Activated T-cell treated with anti-CD3 and anti-CD28 coated beads, Interleukin-2, amount 50 U/mL, for 1 hour (primary cell): Measurements from ENCODE around the gene SPAG6.
"Not testable (repeated sequence)": the region's sequence is repeated elsewhere in the genome, so short reads cannot be mapped to it uniquely, and the experiment has no call there.

ENCODE experiments used
- DNase-seq: peaks from one replicate; pipeline ENCODE4 v3.0.0-alpha.2; 2020

SPAG6 gene

GRCh38 chr10:22343731-22344130 is 1.6 kb upstream of the SPAG6 start:
- no peak for DNase-seq

DNA sequence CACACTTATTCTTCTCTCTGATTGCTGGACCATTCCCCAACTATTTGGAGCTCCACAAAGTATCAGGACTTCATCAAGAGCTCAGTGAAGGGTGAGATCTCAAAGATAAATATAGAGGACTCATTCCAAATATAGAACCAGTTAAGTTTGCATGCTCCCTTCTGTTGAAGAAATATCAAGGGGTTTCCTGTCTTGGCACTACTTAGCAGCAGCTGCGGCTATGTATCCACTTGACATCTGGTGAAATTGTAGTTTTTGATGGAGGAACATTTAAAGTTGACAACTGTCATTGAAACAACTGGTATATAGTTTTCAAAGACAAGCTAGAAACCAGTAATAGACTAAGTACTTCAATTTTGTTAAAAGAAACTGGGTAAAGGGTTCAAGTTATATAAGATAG is 1.0 kb upstream of the SPAG6 start:
- DNase-seq: no peak

DNA sequence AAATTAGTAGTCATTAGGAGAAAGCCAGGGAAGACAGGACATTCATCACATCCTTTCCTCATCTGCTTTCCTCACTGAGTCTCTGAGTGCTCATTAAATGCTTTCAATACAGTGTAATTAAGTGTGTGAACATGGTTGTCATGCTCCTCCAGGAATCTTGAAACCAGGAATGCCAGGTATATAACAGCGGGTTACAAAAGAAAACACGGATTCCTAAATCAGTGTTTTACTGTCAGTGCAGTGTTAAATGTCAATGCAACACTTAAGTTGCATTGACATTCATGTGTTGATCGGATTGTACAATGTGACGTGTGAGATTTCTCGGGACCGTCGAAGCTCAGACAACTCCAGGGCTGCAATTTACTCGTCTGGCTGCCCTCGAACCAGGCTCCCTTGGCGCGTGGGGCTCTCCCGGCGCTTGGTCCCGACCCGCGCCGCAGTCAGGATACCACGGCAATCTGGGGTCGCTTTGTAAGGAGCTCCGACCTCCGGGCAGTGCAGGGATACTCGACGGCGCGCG is 455 bp upstream of the SPAG6 start:
- no peak for DNase-seq

- DNase-seq: no peak
These were observed 883 bp downstream of the SPAG6 start for GRCh38 chr10:22346096-22346661.

DNA sequence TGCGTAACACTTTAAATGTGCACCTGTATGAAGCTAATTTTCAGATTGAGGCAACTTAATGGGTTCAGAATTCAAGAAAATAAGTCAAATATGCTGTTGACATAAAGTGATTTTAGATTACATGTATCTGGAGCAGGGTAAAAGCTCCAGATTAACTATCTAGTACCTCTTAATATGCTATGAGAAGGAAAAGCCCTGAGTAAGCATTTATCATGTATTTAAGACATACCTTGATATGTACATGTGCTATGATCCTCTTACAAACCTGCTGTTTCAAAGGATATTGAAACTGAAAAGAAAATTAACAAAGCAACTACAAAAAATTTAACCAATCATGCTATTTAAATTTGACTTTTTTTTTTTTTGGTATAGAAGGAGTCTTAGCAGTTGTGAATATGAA is 4.5 kb downstream of the SPAG6 start:
- no peak for DNase-seq

GRCh38 chr10:22351131-22351703 is 5.9 kb downstream of the SPAG6 start:
- DNase-seq: no peak

GRCh38 chr10:22356324-22356873 is 11.1 kb downstream of the SPAG6 start:
- no peak for DNase-seq

GRCh38 chr10:22357770-22358169 is 12.5 kb downstream of the SPAG6 start:
- not testable (repeated sequence) for DNase-seq

DNA sequence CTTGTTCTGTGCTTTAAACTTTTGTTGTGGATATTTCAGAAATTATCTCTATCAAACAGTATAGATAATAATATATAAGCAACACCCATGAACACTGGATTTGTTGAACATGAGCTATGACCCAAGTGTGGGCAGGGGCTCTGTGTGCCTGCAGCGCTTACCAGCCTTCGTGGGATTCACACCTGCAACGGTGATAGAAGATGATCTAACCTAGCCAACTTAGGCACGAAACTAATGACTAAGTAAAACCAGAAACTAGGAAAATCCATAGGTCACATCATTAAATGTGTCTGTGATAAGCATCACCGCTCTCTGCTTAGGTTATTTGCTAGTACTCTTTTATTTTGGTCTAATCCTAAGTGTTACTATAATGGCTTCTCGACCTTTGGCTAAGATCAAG is 18.0 kb downstream of the SPAG6 start:
- DNase-seq: no peak

GRCh38 chr10:22364407-22365140 is 19.3 kb downstream of the SPAG6 start:
- DNase-seq: no peak

DNA sequence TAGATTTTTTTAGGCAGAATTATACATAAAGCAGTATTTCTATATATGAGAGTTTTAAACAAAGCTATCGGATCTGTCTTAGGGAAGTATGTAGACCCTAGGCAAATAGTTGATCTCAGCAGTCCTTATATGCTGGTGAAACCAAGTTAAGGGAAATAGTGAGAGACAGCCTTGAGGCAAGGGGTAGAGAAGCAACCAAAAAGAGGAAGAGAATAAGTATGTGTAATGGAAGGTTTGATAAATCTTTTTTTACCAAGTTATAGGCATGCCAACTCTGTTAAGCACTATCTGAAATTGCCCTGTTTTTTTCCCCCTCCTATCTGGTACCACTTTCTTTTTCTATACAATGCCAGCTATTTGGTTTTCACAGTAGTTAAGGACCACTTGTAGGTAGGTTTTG is 19.9 kb downstream of the SPAG6 start:
- DNase-seq: no peak

DNA sequence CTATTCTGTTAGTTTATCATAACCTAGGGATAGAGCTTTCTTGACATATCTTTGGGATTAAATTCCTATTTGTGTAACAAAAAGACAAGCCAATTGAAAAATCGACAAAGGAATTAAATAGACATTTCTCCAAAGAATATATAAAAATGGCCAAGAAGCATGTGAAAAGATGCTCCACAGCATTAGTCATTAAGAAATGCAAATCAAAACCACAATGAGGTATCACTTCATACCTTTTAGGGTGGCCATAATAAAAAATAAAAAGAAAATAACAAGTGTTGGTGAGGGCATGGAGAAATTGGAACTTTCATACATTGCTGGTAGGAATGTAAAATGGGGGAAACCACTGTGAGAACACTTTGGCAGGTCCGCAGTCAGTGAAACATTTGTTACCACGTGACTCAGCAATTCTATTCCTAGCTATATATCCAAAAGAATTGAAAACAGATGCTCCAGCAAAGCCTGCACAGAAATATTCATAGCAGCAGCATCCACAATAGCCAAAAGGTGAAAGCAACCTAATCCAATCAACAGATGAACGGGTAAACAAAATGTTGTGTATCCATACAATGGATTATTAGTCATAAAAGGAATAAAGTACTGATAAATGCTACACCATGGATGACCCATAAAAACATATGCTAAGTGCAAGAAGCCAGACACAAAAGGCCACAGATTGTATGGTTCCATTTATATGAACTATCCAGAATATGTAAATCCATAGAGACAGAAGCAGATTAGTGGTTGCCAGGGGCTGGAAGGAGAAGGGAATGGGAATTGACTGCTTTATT is 20.5 kb downstream of the SPAG6 start:
- no peak for DNase-seq

DNA sequence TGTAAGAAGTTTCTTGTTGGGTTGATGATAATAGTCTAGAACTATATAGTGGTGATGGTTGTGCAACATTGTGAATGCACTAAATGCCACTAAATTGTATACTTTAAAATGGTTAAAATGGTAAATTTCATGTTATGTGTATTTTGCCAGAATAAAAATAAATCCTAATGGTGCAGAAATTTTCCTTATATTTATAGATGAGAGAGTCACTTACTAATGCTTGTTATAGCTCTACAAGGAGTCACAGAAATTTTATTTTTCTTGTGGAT is 21.1 kb downstream of the SPAG6 start:
- DNase-seq: no peak

DNA sequence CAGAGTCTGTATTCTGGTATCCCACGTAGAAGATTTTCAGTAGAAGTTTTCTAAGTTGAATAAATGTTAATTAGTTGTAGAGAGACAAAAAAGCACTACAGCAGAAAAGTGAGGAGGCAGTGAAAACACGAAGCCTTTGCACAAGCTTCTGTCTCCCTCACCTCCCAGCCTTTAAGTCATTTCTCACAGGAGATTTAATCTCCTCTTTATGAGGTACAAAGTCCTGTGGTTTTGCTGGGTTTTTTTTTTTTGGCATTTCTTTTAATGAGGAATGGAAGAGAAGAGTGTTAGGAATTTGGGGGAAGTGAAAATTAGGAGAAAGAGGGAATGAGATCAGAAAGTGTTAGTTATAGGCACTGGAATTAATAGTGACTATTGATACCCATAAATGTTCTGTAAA is 21.5 kb downstream of the SPAG6 start:
- DNase-seq: no peak

- no peak for DNase-seq
These were observed 22.2 kb downstream of the SPAG6 start for GRCh38 chr10:22367471-22367870.

DNA sequence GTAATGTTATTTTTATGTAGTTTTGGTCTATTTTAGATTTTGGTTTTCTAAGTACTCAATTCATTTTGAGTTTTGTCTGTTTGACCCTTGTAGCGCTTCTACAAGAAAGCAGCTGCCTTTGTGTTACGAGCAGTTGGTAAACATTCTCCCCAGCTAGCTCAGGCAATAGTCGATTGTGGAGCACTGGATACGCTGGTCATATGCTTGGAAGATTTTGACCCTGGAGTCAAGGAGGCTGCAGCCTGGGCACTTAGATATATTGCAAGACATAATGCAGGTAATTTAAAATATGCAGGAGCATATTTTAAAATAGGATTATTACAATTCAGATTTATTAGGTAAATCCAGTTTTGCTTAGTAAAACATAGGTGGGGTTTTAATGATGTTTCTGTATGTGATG is 23.1 kb downstream of the SPAG6 start:
- DNase-seq: no peak

DNA sequence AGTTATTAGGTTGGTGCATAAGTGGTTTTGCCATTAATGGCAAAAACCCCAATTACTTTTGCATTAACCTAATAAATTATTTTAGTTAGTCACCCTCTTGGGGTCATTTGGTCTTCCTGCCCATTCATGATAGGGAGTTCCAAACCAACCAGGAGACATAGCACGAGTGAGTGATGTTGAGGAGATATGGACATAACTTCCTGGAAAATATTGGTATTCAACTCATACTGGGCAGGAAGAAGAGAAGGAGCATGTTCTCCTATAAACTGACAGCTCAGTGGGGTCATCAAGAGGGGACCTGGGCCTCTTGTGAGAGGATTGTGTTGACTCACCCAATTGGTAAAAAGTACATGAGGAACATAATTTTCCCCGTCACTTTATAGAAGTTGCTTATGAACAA is 23.7 kb downstream of the SPAG6 start:
- DNase-seq: no peak

DNA sequence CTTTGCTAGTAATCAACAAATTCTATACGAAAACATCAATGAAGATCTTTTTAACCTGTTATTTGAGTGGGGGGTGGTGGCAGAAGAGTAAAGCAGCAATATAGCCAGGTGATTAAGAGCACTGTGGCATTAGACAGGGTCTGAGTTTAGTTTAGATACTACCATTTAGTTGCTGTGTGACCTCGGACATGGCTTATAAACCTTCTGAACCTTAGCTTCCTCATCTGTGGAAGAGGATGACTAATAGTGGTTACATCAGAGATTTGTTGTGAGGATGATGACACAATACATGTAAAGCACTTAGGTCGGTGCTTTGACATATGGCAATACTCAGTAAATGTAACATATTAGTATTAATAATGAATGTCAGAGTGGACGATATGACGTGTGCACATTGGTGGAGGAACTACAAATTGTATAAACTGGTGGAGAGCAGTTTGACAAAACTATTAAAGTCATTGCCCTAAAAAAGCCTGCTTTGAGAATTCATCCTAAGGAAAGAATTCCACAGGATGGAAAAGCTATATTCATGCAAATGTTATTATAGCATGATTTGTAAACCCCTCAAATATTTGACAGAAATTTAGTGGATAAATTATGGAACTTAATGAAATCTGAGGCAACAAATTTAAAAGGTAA is 24.3 kb downstream of the SPAG6 start:
- DNase-seq: no peak

DNA sequence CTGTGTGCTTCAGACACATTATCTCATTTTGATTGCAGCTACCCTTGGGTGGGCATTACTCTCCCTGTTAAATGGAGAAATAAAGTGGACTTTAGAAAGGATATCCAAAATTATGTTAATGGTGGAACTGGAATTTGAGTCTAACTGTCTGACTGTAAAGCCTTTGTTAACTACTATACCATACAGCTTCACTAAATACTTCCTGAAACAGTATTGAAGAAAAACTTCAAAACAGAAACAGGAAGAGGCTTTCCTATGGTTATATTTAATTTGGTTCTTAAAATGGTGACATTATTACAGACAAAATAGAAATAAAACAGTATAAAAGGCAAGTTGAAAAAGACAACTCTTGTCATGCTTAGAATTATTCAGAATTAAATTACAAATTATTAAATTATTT is 25.0 kb downstream of the SPAG6 start:
- DNase-seq: no peak

- DNase-seq: no peak
These were observed 27.0 kb downstream of the SPAG6 start for GRCh38 chr10:22372298-22372697.

- DNase-seq: no peak
These were observed 27.6 kb downstream of the SPAG6 start for GRCh38 chr10:22372917-22373316.

- DNase-seq: no peak
These were observed 29.3 kb downstream of the SPAG6 start for GRCh38 chr10:22374489-22375126.

GRCh38 chr10:22379059-22379458 is 33.8 kb downstream of the SPAG6 start:
- no peak for DNase-seq
